Vagina (tissue), 2 donors: Measurements from ENCODE around the gene WDR4.

Source experiments
- POLR2A ChIP-seq, 2 donors: fragments of 450-650 bp; IDR thresholded peaks; one replicate each; pipeline ENCODE4 v1.6.1; 2017; ENCODE audit warnings: antibody characterized with exemption in 2 of 2, mild to moderate bottlenecking in 2 of 2, moderate library complexity in 2 of 2
- POLR2AphosphoS5 ChIP-seq, 2 donors: sonication (generic); formaldehyde crosslinking; IDR thresholded peaks; one replicate each; pipeline ENCODE4 v1.9.0; 2017; ENCODE audit warnings: antibody characterized with exemption in 2 of 2, mild to moderate bottlenecking in 2 of 2, low read depth in 1 of 2; ENCODE audit not compliant: insufficient read depth in 1 of 2
- TF ChIP-seq, protein P1 (sequence below), 3 experiments: fragments of 450-650 bp in 2 of 3; fragments of 200-600 bp in 1 of 3; sonication (generic) in 1 of 3; IDR thresholded peaks; one replicate each; pipeline ENCODE4 v1.5.1; 2017 to 2019; ENCODE audit warnings: antibody characterized with exemption in 3 of 3, mild to moderate bottlenecking in 2 of 3, moderate library complexity in 2 of 3

DNA sequence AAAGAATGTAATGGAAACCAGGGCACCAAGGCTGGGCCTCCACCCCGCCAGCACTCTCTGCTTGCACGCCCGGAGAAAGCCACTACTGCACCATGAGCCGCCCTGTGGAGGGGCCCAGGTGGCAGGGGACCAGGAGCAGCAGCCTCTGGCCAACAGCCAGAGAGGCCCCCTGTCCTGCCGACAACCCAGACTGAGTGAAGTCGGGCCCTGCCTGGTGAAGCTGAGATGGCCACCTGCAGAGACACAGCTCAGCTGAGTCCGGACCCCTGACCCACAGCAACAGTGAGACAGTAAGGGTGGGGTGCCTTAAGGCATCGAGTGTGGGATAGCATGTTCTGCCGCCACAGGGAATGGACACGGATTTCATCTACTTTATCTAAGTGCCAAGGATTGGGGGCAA, 28.9 kb downstream of the WDR4 start:
- TF ChIP-seq, protein P1, sequence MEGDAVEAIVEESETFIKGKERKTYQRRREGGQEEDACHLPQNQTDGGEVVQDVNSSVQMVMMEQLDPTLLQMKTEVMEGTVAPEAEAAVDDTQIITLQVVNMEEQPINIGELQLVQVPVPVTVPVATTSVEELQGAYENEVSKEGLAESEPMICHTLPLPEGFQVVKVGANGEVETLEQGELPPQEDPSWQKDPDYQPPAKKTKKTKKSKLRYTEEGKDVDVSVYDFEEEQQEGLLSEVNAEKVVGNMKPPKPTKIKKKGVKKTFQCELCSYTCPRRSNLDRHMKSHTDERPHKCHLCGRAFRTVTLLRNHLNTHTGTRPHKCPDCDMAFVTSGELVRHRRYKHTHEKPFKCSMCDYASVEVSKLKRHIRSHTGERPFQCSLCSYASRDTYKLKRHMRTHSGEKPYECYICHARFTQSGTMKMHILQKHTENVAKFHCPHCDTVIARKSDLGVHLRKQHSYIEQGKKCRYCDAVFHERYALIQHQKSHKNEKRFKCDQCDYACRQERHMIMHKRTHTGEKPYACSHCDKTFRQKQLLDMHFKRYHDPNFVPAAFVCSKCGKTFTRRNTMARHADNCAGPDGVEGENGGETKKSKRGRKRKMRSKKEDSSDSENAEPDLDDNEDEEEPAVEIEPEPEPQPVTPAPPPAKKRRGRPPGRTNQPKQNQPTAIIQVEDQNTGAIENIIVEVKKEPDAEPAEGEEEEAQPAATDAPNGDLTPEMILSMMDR (IDR thresholded peaks at IDR 0.05): no peak
- TF ChIP-seq POLR2AphosphoS5 (IDR thresholded peaks at IDR 0.05; ENCODE audit: insufficient read depth in 1 of 2, low read depth in 1 of 2) (no peak), POLR2A (IDR thresholded peaks at IDR 0.05) (no peak)
